OCI-M1 (cell line): ENCODE measurements around the gene VWA8.
"Not testable (repeated sequence)": the region's sequence is repeated elsewhere in the genome, so short reads cannot be mapped to it uniquely, and the experiment has no call there.

Source experiments
- DNase-seq: peaks from one replicate; lab custom pipeline; 2025; lab: John Stamatoyannopoulos, UW

The VWA8 gene

DNA sequence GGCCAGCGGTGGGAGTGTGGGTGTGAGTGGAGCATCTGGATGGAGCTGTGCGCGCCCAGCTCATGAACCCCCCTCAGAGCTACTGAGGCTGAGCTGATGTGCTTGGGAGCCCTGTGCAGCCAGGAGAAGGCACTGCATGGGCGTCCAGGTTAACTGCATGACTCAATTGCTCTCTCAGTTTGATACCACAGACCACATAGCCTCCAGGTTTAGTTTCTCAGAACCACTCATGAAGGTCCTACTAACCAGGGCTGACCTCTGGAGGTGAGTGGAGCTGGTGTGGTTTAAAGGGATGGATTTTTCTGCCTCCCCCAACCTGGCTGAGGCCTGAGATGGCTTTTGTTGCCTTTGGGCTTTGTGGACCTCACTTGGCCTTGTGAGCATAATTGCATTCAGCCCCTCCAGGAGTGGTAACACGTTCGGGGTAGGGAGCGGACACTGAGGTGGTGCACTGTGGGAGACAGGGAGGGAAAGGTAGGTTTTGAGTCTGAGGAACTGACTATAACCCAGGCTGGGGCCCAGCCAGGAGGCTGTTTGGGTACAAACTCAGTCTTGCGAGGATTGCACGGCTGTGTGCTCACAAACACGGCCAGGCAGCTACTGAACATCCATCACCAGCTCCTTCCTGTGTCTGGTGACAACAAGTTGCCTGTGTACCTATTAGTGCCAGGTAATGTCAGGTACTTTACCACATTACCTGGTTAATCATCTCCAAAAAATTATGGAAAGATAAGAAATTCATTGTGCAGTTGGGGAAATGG lies 406.1 kb downstream of the VWA8 start:
- DNase-seq, result no peak

DNA sequence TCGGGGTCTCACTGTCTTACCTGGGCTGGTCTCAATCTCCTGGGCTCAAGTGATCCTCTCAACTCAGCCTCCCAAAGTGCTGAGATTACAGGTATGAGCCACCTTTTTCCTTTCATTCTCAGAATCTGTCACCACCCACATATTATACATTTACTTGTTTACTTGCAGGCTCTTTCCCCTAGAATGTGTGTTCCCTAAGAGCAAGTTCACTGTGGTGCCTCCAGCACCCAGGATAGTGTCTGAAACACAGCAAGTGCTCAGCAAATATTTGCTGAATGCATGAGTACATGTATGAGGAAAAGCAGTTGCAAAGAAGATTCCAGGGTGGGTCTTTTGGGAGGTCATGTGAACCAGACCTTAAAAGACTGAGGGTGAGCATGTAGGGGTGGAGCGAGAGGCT lies 406.7 kb downstream of the VWA8 start:
- DNase-seq, result no peak

DNA sequence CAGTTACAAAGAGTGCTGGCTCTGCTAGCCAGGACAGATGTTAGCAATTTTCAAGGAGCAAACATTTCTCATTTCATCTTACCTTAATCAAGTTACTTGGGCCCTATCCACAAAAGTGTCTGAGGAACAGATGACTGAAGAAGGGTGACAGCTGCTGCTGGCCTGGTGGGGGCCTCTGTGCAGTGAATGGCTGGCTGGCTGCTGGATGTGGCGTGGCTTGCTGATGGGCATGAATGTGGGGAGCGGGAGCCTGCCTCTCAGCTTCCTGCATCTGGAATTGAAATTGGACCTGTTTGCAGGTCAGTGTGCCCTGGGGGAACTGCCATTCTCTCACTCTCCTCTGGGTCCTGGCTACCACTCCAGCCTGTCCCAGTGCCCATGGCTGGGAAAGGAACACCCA lies 408.9 kb downstream of the VWA8 start:
- DNase-seq, result no peak

DNA sequence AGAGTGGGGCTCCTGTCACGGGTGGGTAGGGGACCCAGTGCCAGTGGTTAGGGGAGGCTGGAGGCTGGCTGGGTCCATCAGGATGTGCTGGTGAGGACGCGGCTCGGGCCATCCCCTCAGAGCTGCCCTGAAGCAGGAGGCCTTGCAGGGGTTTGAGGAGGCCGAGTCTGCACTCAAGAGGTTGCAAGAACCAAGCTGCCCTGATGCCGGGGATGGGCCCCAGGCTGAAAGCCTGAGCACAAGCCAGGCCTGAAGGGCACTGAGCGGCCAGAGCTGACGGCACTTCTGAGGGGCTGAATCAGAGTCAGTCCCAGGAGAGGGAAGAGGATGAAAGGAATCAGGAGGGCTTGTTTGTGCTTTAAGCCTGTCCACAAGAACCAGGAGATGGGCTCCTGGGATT lies 410.6 kb downstream of the VWA8 start:
- no peak for DNase-seq

DNA sequence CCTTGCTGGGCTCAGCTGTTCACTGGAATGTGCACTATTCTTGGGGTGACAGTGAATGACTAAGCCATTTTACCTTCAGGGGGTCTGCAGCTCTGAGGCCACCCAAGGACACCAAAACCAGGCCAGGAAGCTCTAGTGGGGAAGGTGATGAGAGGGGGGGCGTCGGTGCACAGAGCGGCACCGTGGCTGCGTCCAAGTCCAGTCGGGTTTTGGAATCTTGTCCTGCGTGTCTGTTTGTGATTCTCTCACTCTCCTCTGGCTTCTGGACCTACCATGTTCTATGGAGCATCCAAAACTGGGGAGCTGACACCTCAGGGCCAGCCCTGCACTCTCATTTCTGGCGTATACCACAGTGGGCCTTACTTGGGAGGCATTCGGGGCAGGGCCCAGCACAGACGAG lies 411.4 kb downstream of the VWA8 start:
- DNase-seq, result no peak

DNA sequence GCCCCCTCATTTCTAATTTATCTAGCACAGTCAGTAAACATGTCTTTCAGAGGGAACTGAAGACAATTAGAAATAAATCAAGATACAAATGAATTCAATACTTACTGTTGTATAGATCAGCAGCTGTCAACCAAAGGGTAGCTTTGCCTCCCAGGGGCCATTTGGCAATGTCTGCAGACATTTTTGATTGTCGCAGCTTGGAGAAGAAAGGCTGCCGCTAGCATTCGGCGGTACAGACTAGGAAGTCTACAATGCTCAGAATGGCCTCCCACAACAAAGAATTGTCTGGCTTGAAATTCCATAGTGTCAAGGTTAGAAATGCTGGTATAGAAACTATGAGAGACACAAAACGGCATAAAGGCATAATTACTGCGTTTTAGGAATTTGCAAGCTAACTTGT lies 412.0 kb downstream of the VWA8 start:
- DNase-seq, result no peak

DNA sequence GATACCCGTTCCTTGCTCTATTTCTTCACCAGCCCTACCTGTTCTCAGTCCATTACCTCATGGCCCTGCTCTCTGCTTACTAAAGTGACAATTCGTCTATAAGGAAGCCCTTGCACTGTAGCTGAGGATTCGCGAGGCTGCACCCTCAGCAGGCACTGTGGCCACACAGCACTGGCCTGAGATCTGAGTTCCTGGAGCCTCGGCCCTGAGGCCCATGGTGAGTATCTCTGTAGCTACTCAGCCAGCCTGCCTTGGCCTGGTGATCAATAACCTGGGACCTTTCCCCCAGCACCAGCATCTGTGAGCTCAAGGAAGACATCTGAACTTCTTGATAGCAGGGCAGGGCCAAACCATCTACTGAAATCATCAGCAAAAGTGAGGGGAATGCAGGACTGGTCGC lies 412.9 kb downstream of the VWA8 start:
- DNase-seq, result no peak

DNA sequence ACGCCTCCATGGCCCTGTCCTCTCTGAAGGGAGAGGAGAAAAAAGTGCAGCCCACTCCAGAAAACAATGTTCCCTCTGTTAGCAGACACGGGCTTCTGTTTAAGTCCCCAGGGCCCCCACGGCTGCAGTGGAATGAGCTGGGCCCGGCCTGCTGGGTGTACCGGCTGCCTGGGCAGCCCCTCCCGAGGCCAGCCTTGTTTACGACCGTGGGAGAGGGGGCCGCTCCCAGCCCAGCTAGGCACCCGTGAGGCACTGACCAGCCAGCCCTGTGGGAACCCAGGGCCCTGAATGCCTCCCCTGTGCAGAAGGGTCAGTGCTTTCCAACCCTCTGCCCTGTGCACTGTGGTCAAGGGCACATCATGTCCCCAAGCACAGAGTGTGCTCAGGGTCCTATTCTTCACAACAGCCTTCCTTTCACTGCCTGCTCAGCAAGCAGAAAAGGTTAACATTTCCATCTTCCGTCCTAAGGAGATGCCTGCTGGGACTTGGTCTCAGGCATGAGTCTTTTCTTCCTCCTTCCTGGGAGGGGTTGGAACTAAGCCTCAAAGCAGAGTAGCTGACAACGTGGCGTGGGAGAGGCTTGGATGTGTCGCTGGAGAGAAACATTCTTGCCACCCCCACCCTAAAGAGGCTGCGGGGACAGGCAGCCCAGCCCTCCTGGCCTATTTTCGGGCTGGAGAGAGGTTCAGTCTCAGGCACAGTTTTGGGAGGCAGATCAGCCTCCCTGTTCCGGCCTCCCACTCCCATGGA lies 413.5 kb downstream of the VWA8 start:
- DNase-seq, result no peak

DNA sequence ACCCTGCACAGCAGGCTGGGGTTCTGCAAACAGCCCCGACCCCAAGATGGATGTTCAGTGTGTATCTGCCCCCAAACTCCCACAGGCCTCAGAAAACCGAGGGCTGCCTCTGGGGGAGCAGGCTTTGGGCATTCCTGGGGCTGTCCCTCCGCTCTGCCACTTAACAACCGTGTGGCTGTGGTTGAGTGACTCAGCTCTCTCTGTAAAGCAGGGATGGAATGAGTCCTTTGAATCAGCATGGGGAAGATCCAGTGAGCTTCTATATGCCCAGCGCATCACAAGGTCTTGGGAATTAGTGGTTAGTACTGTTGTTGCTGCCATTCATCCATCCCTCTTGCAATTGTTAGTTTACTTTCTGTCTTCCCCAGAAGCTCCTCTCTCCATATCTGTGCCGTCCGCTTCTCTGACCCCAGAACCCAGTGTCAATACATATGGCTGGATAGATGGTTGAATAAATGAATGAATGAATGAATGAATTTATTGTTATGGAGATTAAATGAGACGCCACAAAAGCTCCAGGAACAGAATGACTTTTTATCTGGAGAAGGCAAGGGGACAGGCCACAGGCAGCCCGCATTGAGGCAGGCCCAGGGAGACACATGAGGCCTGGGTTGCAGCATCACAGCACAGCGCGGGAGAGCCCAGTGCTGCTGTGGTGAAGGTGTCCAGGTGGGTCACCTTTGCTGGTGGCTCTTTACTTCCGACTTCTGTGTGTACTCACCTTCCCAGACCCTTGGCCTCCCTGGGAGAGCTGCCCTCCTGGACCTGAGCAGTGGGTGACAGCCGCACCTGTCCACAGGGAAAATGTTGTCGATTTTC lies 414.3 kb downstream of the VWA8 start:
- DNase-seq, result no peak

DNA sequence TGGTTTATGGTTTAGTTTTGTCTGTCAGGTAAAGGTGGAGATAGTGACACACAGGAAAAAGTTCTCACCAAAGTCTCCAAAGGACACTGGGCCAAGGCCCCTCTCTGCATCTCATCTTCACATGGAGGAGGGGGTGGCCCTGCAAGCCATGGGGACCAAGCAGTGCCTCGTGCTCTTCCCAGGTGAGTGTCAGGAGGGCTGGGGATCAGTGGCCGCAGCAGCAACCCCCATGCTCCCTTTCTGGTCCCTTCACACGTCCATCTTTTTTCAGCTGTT lies 415.5 kb downstream of the VWA8 start:
- DNase-seq, result no peak

DNA sequence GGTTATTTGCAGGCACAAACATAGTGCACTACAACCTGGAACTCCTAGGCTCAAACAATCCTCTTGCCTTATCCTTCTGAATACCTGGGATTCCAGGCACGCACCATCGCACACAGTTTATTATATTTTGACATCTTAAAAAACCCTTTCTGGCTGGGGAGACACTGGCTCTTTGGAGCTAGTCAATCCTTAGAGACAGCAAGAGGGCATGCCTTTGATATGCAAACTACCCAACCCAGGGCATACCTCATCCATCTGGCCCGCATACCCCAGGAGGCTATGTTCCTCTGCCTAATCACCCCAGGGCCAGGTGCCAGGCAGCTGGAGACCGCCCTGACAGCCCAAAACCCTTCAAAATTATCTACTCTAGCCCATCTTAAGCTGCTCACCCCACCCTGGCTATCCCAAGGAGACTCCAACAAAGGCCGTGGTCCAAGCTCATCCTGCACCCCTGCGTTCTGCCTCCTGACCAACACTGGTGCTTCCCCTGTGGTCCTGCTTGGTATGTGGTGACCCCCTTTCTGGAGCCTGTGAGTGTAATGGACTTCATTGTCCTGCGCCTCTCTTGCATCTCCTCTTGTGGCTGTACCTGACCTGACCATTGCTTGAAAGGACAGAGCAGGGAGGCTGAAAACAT lies 417.1 kb downstream of the VWA8 start:
- no peak for DNase-seq

DNA sequence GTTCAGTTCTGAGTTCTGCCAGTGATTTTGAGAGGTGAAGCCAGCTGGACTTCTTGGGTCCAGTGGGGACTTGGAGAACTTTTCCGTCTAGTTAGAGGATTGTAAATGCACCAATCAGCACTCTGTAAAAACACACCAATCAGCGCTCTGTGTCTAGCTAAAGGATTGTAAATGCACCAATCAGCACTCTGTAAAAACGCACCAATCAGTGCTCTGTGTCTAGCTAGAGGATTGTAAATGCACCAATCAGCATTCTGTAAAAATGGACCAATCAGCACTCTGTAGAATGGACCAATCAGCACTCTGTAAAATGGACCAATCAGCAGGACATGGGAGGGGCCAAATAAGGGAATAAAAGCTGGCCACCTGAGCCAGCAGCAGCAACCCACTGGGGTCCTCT lies 418.1 kb downstream of the VWA8 start:
- DNase-seq, result not testable (repeated sequence)

DNA sequence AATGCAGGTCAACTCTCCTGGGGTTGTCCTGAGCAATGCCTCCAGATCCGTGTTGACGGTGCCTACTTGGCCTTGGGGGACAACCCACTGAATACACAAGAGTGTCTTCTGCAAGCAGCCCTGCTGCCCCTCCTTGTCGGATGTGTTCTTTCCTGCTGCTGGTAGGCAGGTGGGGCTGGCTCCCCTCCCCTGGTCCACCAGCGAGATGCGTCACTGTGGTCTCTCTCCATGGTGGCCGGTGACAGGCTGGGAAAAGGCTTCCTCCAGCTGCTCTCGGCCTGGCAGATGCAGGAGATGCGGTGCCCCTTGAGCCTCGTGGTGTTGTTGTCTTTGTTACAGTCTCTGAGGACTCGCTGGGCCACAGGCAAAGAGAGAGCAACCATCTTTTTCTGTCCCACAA lies 418.6 kb downstream of the VWA8 start:
- no peak for DNase-seq

DNA sequence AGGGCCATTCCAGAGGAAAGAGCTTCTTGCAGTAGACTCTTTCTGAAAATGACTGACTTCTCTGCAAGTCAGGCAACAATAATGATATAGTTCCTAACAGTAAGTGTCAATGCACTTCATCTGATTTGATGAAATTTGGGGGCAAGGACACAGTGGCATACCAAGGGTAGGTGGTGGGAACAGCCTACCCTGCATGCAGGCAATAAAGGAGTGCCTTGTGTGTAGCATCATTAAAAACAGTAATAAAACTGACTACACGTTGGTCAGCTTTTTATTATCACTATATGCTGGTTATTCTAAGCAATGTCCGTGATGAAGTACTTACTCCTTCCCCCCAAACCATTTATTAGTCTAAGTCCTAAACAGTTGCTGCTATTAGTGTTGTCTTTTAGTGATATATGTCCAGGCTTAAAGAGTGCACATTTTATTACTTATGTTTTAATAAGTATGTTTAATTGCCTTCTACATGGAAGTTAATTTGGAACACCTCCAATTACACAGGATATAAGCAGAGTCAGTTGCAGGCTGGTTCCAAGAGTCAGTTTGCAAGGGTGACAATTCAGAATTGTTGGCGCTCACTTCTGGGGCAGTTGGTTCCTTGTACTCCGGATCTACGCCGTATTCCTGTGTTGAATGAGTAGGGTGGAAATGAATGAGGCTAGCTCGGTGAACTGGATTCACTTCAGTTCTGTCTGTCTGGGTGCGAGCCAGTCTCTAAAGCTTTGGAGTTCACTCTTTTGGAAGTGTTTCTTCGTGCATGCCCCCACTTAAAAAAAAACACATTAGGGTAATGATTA lies 419.6 kb downstream of the VWA8 start:
- no peak for DNase-seq

DNA sequence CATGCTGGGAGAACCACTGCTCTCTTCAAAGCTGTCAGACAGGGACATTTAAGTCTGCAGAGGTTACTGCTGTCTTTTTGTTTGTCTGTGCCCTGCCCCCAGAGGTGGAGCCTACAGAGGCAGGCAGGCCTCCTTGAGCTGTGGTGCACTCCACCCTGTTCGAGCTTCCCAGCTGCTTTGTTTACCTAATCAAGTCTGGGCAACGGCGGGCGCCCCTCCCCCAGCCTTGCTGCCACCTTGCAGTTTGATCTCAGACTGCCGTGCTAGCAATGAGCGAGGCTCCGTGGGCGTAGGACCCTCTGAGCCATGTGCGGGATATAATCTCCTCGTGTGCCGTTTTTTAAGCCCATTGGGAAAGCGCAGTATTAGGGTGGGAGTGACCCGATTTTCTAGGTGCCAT lies 420.7 kb downstream of the VWA8 start:
- DNase-seq, result not testable (repeated sequence)

DNA sequence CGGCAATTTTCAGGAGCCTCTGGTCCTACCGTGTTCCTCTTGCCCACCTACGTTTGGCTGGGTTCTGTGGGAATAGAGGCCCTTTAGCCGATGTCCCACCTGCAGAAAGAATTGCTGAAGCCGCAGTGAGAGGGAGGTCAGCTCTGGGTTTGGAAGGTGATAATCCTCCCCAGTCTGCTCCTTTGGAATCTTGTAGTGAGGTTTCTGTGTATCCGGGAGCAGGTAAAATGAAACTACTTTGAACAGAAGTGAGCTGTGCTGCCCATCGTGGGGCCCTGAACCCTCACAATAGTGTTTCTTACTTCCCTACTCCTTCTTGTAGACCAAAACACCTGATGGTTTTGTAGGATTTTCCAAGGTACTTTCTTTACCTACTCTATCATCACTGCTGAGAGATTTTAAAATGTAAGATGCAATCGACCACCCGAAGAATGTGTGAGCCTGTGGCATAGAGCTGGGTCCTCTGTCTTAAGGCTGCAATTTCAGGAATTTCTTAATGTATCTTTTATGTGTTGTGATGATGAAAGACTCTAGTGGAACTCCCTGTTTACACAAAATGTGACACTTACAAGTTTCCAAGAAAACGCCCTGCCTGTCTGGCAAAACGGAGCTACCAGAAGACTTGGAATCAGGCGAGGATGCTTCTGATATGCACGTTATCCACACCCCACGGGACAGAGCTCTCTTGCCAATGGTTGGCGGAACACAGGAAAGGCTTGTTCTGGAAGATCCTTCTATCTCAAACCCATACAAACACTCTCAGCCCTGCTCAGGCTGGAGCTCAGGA lies 427.4 kb downstream of the VWA8 start:
- no peak for DNase-seq

DNA sequence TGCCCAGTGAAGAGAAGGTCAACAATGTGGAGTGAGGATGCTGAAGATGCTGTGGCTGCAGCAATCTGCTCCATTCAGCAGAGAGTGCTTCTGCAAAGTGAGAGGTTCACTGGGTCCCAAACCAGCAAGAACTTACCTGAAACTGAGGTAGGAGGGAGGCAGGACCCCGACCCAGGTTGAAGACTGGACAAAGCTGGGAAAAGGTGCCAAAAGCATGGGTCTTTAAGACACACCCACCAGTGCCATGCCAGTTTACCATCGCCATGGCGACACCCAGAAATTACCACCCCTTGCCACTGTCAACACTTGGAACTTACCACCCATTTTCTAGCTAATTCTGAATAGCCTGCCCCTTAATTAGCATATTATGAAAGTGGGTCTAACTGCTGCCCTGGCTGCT lies 432.9 kb downstream of the VWA8 start:
- no peak for DNase-seq

DNA sequence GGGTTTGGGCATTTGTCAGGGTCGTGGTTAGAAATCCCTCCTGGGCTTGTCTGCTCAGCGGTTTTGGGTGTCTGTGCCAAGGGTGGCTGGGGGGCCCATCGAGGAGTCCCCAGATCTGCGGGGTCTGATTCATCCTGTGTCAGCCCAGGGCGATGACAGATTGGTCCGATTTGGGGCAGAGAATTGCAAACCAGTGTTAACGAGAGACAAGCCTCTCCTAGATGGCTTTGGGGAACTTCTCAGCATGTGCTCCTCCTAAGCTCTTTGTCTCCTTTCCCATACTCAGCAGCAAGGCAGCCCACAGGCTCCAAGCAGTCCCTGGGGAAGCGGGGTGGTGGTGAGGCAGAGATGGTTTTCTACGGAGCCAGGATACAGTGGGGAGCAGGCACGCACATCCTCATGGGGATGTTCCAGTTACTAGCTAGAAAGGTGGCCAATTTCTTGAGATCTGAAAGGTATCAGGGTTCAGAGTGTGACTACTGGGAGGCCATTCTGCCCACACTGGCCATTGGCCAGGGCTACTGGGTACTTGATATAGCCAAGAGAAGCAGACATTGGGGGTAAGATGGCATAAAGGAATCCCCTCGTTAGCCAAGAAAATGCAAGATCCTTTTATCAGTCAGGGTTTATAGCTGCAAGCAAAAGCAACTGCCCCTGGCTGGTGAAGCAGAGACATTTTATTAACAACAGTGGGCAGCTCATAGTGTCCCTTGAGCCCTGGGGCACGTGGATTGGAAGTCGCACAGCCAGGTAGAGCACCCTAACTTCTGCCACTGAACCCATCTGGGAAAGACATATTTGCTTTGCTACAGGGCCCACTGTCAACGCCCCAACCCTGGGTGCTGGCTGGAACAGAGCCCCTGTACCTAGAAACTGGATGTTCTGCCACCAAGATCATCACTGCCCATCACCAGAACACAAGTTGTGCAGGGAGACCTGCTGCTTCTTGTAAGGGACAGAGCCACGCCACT lies 440.0 kb downstream of the VWA8 start:
- no peak for DNase-seq

DNA sequence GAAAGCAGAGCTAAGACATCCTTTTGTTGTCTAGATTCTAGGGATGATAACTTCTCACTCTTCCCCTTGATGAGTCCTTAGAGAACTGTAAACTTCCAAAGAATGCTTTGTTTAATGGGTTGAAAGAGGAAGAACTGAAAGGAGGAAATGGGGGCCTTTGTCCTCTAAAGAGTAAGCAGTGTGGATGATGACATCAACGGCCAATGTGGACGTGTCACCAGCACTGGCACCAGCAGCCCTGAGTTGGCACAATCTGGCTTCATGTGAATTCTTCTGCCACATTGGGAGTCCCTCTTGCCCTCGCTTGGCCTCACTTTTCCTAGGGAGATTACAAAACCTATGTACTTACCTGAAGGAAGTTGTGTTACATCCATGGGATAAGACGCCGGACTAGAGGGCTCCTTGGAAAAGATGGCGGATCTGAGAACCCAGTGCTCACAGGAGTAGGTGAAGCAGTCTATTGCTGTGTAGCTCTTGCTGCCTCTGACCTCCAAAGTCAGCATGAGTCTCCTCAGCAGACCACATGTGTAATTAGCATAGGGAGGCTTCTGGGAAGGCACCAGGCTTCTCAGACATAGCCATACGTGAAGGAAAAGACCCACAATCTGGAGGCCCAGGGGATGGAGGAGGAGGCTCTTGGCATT lies 440.8 kb downstream of the VWA8 start:
- DNase-seq, result peak; percentile 8
